22Rv1 (cell line): ENCODE data around the gene CFTR.

Experiments
- CTCF ChIP-seq: fragments of 450-650 bp; IDR thresholded peaks from 2 replicates; pipeline ENCODE4 v1.5.1; 2017; ENCODE audit warnings: mild to moderate bottlenecking
- ZFX ChIP-seq: fragments of 450-650 bp; IDR thresholded peaks from 2 replicates; pipeline ENCODE4 v1.6.1; 2017; ENCODE audit warnings: antibody characterized with exemption, borderline replicate concordance

GRCh38 chr7:117665368-117665767 is 185.5 kb downstream of the CFTR start:
- no peak for TF ChIP-seq CTCF
- TF ChIP-seq ZFX, result no peak
